ENCODE results near the gene PTPRD. TPM values are rescaled to one million over a fixed set of nuclear protein-coding genes. Genes with fewer than 3 reads are reported as not detected.

The PTPRD gene
- total and polyA plus RNA-seq, 2 donors (not counting 1 experiment from before 2014, with no cell fraction given): not detected

GRCh38 chr9:8852301-8852864 lies 1760.4 kb downstream of the PTPRD start:
- H3K4me3 Mint-ChIP-seq: no peak overlapping the region
- TF ChIP-seq CTCF (IDR thresholded peaks at IDR 0.05): no peak
- no peak for TF ChIP-seq EZH2 (IDR thresholded peaks at IDR 0.05; ENCODE audit: borderline replicate concordance, insufficient read depth, low read depth, low read length, poor library complexity, severe bottlenecking)
- Histone ChIP-seq H3K4me3 (ENCODE audit: control extremely low read depth in 1 of 5, extremely low read depth in 1 of 5, insufficient read depth in 1 of 5, low read depth in 2 of 5, low read length in 4 of 5) (no peak overlapping the region), H2AFZ (ENCODE audit: insufficient read depth, low read depth, low read length, poor library complexity, severe bottlenecking) (no peak overlapping the region), H3K36me3 (replicated peaks in 1 of 2; ENCODE audit: control extremely low read depth in 1 of 2, control insufficient read depth in 1 of 2, extremely low read depth in 1 of 2, insufficient read depth in 2 of 2, low read length in 1 of 2) (no peaks in the 10 kb centered on the region), H3K9ac (ENCODE audit: low read length) (no peak overlapping the region), H3K79me2 (ENCODE audit: control insufficient read depth, insufficient read depth, low read length) (no peaks in the 10 kb centered on the region), H3K27ac (ENCODE audit: low read length in 2 of 2) (no peak overlapping the region), H4K20me1 (ENCODE audit: control insufficient read depth, insufficient read depth, low read length, poor library complexity, severe bottlenecking) (no peaks in the 10 kb centered on the region), H3K4me1 (ENCODE audit: control insufficient read depth in 2 of 2, insufficient read depth in 2 of 2, low read length in 2 of 2) (peaks cover 5 to 12% of the 10 kb centered on the region in 2 donors), H3K27me3 (replicated peaks in 1 of 4; ENCODE audit: control extremely low read depth in 1 of 4, control insufficient read depth in 3 of 4, insufficient read depth in 4 of 4, low read length in 3 of 4) (peaks cover 0 to 18% (median 5%) of the 10 kb centered on the region in 4 experiments), H3K4me2 (replicated peaks; ENCODE audit: low read depth, low read length, poor library complexity, severe bottlenecking) (no peak overlapping the region), H3K9me3 (ENCODE audit: control extremely low read depth in 1 of 3, control insufficient read depth in 2 of 3, insufficient read depth in 1 of 3, low read length in 2 of 3) (no peaks in the 10 kb centered on the region)
- peaks cover 10% of the 10 kb centered on the region for H3K4me1 Mint-ChIP-seq
- no peak overlapping the region for H3K27ac Mint-ChIP-seq
- ChIA-PET POLR2A (no interaction called here), CTCF (interaction anchor here (0.8 kb wide), 1 partner anchor 24 kb away, joined by 3 read pairs; no protein-coding TSS in a partner anchor)
- ATAC-seq (ENCODE audit: low read depth) (no peak), DNase-seq (no peak)
- WGBS (ENCODE audit: insufficient coverage): 86% methylated on average over 1 of the region's 4 CpGs
- H3K27me3 Mint-ChIP-seq: peaks cover 24% of the 10 kb centered on the region
- intact Hi-C loops (cut with micrococcal nuclease): no loop called here
- no peaks in the 10 kb centered on the region for H3K9me3 Mint-ChIP-seq (ENCODE audit: insufficient read depth)

- Mint-ChIP-seq H3K4me3 (no peak overlapping the region), H3K27me3 (peaks cover 16% of the 10 kb centered on the region), H3K9me3 (ENCODE audit: insufficient read depth) (no peaks in the 10 kb centered on the region), H3K27ac (no peak overlapping the region), H3K4me1 (no peaks in the 10 kb centered on the region)
- Histone ChIP-seq H3K4me2 (replicated peaks; ENCODE audit: low read depth, low read length, poor library complexity, severe bottlenecking) (no peak overlapping the region), H3K9me3 (ENCODE audit: control extremely low read depth in 1 of 3, control insufficient read depth in 2 of 3, insufficient read depth in 1 of 3, low read length in 2 of 3) (no peaks in the 10 kb centered on the region), H3K4me1 (ENCODE audit: control insufficient read depth in 2 of 2, insufficient read depth in 2 of 2, low read length in 2 of 2) (peaks cover 0 to 3% of the 10 kb centered on the region in 2 donors), H3K79me2 (ENCODE audit: control insufficient read depth, insufficient read depth, low read length) (no peaks in the 10 kb centered on the region), H4K20me1 (ENCODE audit: control insufficient read depth, insufficient read depth, low read length, poor library complexity, severe bottlenecking) (no peaks in the 10 kb centered on the region), H2AFZ (ENCODE audit: insufficient read depth, low read depth, low read length, poor library complexity, severe bottlenecking) (no peak overlapping the region), H3K9ac (ENCODE audit: low read length) (no peak overlapping the region), H3K27ac (ENCODE audit: low read length in 2 of 2) (no peak overlapping the region), H3K4me3 (ENCODE audit: control extremely low read depth in 1 of 5, extremely low read depth in 1 of 5, insufficient read depth in 1 of 5, low read depth in 2 of 5, low read length in 4 of 5) (no peak overlapping the region), H3K27me3 (replicated peaks in 1 of 4; ENCODE audit: control extremely low read depth in 1 of 4, control insufficient read depth in 3 of 4, insufficient read depth in 4 of 4, low read length in 3 of 4) (peaks cover 0 to 14% (median 0%) of the 10 kb centered on the region in 4 experiments), H3K36me3 (replicated peaks in 1 of 2; ENCODE audit: control extremely low read depth in 1 of 2, control insufficient read depth in 1 of 2, extremely low read depth in 1 of 2, insufficient read depth in 2 of 2, low read length in 1 of 2) (no peaks in the 10 kb centered on the region)
- intact Hi-C loops (cut with micrococcal nuclease): no loop called here
- POLR2A ChIA-PET: no interaction called here
- TF ChIP-seq CTCF (IDR thresholded peaks at IDR 0.05) (no peak), EZH2 (IDR thresholded peaks at IDR 0.05; ENCODE audit: borderline replicate concordance, insufficient read depth, low read depth, low read length, poor library complexity, severe bottlenecking) (no peak)
- no peak for ATAC-seq (ENCODE audit: low read depth)
- CTCF ChIA-PET: no interaction called here
- no peak for DNase-seq
Measured at GRCh38 chr9:8850914-8851313, 1761.9 kb downstream of the PTPRD start.

Measured in B cell (primary cell).